WTC11 (cell line): ENCODE data around the gene MYO7B. TPM values are rescaled to one million over a fixed set of nuclear protein-coding genes. Genes with fewer than 3 reads are reported as not detected.

Experiments
- ATAC-seq: fragments of 200-7000 bp; cut with Tn5 transposase; 2 replicates; pipeline ENCODE4 v1.10.0; 2021; ENCODE audit warnings: mild to moderate bottlenecking, moderate library complexity
- CTCF ChIA-PET: fragments of 300-600 bp; sonication (Branson Sonifier 250); formaldehyde crosslinking; loops from one replicate; lab custom pipeline; 2021; ENCODE audit warnings: antibody characterized with exemption; lab: Charles Lee
- POLR2A ChIA-PET: fragments of 350-600 bp; sonication (Branson Sonifier 250); formaldehyde crosslinking; loops from one replicate; lab custom pipeline; 2021; ENCODE audit warnings: antibody characterized with exemption; lab: Charles Lee
- DNase-seq: peaks from one replicate; pipeline ENCODE4 v3.0.0; 2021; ENCODE audit warnings: low spot score
- H3K27ac Mint-ChIP-seq: 2 replicates; pipeline ENCODE4 v1.8.0; 2021; ENCODE audit warnings: mixed read lengths
- H3K27me3 Mint-ChIP-seq: 2 replicates; pipeline ENCODE4 v1.8.0; 2021; ENCODE audit warnings: low read depth, mild to moderate bottlenecking, moderate library complexity, mixed read lengths
- H3K36me3 Mint-ChIP-seq: 2 replicates; pipeline ENCODE4 v1.8.0; 2021; ENCODE audit warnings: mixed read lengths
- H3K4me1 Mint-ChIP-seq: 2 replicates; pipeline ENCODE4 v1.8.0; 2022; ENCODE audit warnings: mixed read lengths
- H3K4me3 Mint-ChIP-seq: 2 replicates; pipeline ENCODE4 v1.8.0; 2021; ENCODE audit warnings: mild to moderate bottlenecking, moderate library complexity, mixed read lengths
- H3K9me3 Mint-ChIP-seq: 2 replicates; pipeline ENCODE4 v1.8.0; 2021; ENCODE audit warnings: mixed read lengths
- AFF4 ChIP-seq: sonication (generic); formaldehyde crosslinking; IDR thresholded peaks from 2 replicates; pipeline ENCODE4 v1.8.1; 2023; ENCODE audit warnings: mild to moderate bottlenecking, missing genetic modification reagents, borderline replicate concordance
- AR ChIP-seq: fragments of 250-450 bp; sonication (Bioruptor Pico); IDR thresholded peaks from 2 replicates; pipeline ENCODE4 v1.9.0; 2021; ENCODE audit warnings: mild to moderate bottlenecking
- CBFB ChIP-seq: sonication (generic); formaldehyde crosslinking; IDR thresholded peaks from 2 replicates; pipeline ENCODE4 v1.8.1; 2022; ENCODE audit warnings: mild to moderate bottlenecking, low read depth, missing genetic modification reagents
- CDX4 ChIP-seq: fragments of 250-450 bp; sonication (Bioruptor Pico); IDR thresholded peaks from 2 replicates; pipeline ENCODE4 v1.9.0; 2021; ENCODE audit warnings: moderate library complexity, mild to moderate bottlenecking, inconsistent platforms, borderline replicate concordance
- E2F1 ChIP-seq: sonication (generic); formaldehyde crosslinking; IDR thresholded peaks from 2 replicates; pipeline ENCODE4 v1.8.0; 2022; ENCODE audit warnings: mild to moderate bottlenecking, missing genetic modification reagents
- FOXK1 ChIP-seq: sonication (generic); formaldehyde crosslinking; IDR thresholded peaks from 2 replicates; pipeline ENCODE4 v1.8.0; 2022; ENCODE audit warnings: mild to moderate bottlenecking, moderate library complexity, missing genetic modification reagents
- FOXP1 ChIP-seq: sonication (generic); formaldehyde crosslinking; IDR thresholded peaks from 2 replicates; pipeline ENCODE4 v1.8.0; 2022; ENCODE audit warnings: missing genetic modification reagents, mild to moderate bottlenecking, moderate library complexity, borderline replicate concordance
- NFYB ChIP-seq: sonication (generic); formaldehyde crosslinking; conservative IDR thresholded peaks from 2 replicates; pipeline ENCODE4 v1.8.0; 2022; ENCODE audit warnings: low read depth, missing genetic modification reagents
- PRDM15 ChIP-seq: sonication (generic); formaldehyde crosslinking; IDR thresholded peaks from 2 replicates; pipeline ENCODE4 v1.8.0; 2022; ENCODE audit warnings: missing genetic modification reagents
- PREB ChIP-seq: sonication (generic); formaldehyde crosslinking; IDR thresholded peaks from 2 replicates; pipeline ENCODE4 v1.8.1; 2022; ENCODE audit warnings: mild to moderate bottlenecking, missing genetic modification reagents, moderate library complexity, borderline replicate concordance
- RORB ChIP-seq: fragments of 250-450 bp; sonication (Bioruptor Pico); IDR thresholded peaks from 2 replicates; pipeline ENCODE4 v1.9.0; 2021; ENCODE audit warnings: mild to moderate bottlenecking
- SMAD4 ChIP-seq: sonication (generic); formaldehyde crosslinking; IDR thresholded peaks from 2 replicates; pipeline ENCODE4 v1.8.0; 2022; ENCODE audit warnings: mild to moderate bottlenecking, missing genetic modification reagents
- ZBTB43 ChIP-seq: sonication (generic); formaldehyde crosslinking; IDR thresholded peaks from 2 replicates; pipeline ENCODE4 v1.8.1; 2023; ENCODE audit warnings: mild to moderate bottlenecking, missing genetic modification reagents
- ZNF532 ChIP-seq: fragments of 250-450 bp; sonication (Bioruptor Pico); IDR thresholded peaks from 2 replicates; pipeline ENCODE4 v1.9.0; 2021; ENCODE audit warnings: mild to moderate bottlenecking, borderline replicate concordance
- ZNF671 ChIP-seq: fragments of 250-450 bp; sonication (Bioruptor Pico); IDR thresholded peaks from 2 replicates; pipeline ENCODE4 v1.8.0; 2021; ENCODE audit warnings: mild to moderate bottlenecking
- total RNA-seq: library from RNA; stranded (reverse); gene quantifications from 3 replicates; pipeline ENCODE4 v1.2.3, GENCODE V29; 2021

The MYO7B gene
- total RNA-seq, 1 experiment from 2014 or later, result not detected

GRCh38 chr2:127670055-127670956 is 134.8 kb downstream of the MYO7B start:
- POLR2A ChIA-PET, result no interaction called here
- H3K27me3 Mint-ChIP-seq, result peaks cover 40% of the 10 kb centered on the region
- no peak for ATAC-seq
- CTCF ChIA-PET, result no interaction called here
- no peaks in the 10 kb centered on the region for H3K36me3 Mint-ChIP-seq
- TF ChIP-seq PRDM15, result no peak
- TF ChIP-seq AFF4 (CRISPR knock-in tag), result no peak
- no peak for TF ChIP-seq ZNF671 (CRISPR knock-in tag)
- no peak for TF ChIP-seq SMAD4 (CRISPR knock-in tag)
- no peak for TF ChIP-seq ZNF532 (CRISPR knock-in tag)
- TF ChIP-seq CDX4 (CRISPR knock-in tag), result no peak
- no peak for TF ChIP-seq AR (CRISPR knock-in tag)
- no peak for TF ChIP-seq CBFB (CRISPR knock-in tag)
- TF ChIP-seq E2F1 (CRISPR knock-in tag), result no peak
- TF ChIP-seq FOXK1 (CRISPR knock-in tag), result no peak
- no peak for TF ChIP-seq NFYB
- TF ChIP-seq RORB (CRISPR knock-in tag), result no peak
- no peak for TF ChIP-seq FOXP1 (CRISPR knock-in tag)
- no peak for TF ChIP-seq PREB (CRISPR knock-in tag)
- no peak for TF ChIP-seq ZBTB43 (CRISPR knock-in tag)
- H3K27ac Mint-ChIP-seq, result no peak overlapping the region
- H3K4me3 Mint-ChIP-seq, result no peak overlapping the region
- H3K4me1 Mint-ChIP-seq, result peaks cover 3% of the 10 kb centered on the region; the same call in 1 of the 2 replicates
- no peaks in the 10 kb centered on the region for H3K9me3 Mint-ChIP-seq
- no peak for DNase-seq
